Natural killer cell (primary cell): ENCODE measurements around the gene SLC5A3. TPM values are rescaled to one million over a fixed set of nuclear protein-coding genes. Genes with fewer than 3 reads are reported as not detected.
A peak's percentile ranks its signal among the peaks of the same experiment; 100 is the strongest.

Experiments
- ATAC-seq, 3 donors: fragments of 150-1000 bp in 2 of 3; fragments of 200-7000 bp in 1 of 3; cut with Tn5 transposase; 1 replicate in 1 of 3; 2 replicates in 2 of 3; pipeline ENCODE4 v1.10.0; 2021; ENCODE audit warnings: mild to moderate bottlenecking in 2 of 3, moderate library complexity in 2 of 3
- DNase-seq, 2 donors: peaks; one replicate each; pipeline versions ENCODE4 v3.0.0 to v3.0.0-alpha.2; 2013 to 2021; ENCODE audit warnings: mixed read lengths in 1 of 2
- H3K27ac ChIP-seq: one replicate; pipeline ENCODE4 v1.5.1; 2013; ENCODE audit warnings: mild to moderate bottlenecking, low read length
- H3K27me3 ChIP-seq: one replicate; pipeline ENCODE4 v1.6.1; 2013; ENCODE audit warnings: low read length; ENCODE audit not compliant: control insufficient read depth, insufficient read depth
- H3K36me3 ChIP-seq: one replicate; pipeline ENCODE4 v1.6.1; 2013; ENCODE audit warnings: low read length; ENCODE audit not compliant: control insufficient read depth, insufficient read depth
- H3K4me1 ChIP-seq: one replicate; pipeline ENCODE4 v1.6.1; 2013; ENCODE audit warnings: low read length; ENCODE audit not compliant: control insufficient read depth, insufficient read depth
- H3K4me3 ChIP-seq: one replicate; pipeline ENCODE4 v1.5.1; 2013; ENCODE audit warnings: low read length
- H3K9me3 ChIP-seq: one replicate; pipeline ENCODE4 v1.6.1; 2013; ENCODE audit warnings: low read length; ENCODE audit not compliant: control insufficient read depth, insufficient read depth
- H3K27ac Mint-ChIP-seq, 2 donors: one replicate each; pipeline ENCODE4 v1.8.0; 2022; ENCODE audit warnings: mild to moderate bottlenecking in 2 of 2, mixed read lengths in 2 of 2, moderate library complexity in 1 of 2
- H3K27me3 Mint-ChIP-seq, 2 donors: one replicate each; pipeline ENCODE4 v1.8.0; 2022; ENCODE audit warnings: low read depth in 2 of 2, mixed read lengths in 2 of 2
- H3K36me3 Mint-ChIP-seq: one replicate; pipeline ENCODE4 v1.8.0; 2022; ENCODE audit warnings: mixed read lengths
- H3K4me1 Mint-ChIP-seq, 2 donors: one replicate each; pipeline ENCODE4 v1.8.0; 2022; ENCODE audit warnings: mixed read lengths in 2 of 2
- H3K4me3 Mint-ChIP-seq: one replicate; pipeline ENCODE4 v1.8.0; 2022; ENCODE audit warnings: mild to moderate bottlenecking, moderate library complexity, mixed read lengths
- H3K9me3 Mint-ChIP-seq, 2 donors: one replicate each; pipeline ENCODE4 v1.8.0; 2022; ENCODE audit warnings: mixed read lengths in 2 of 2
- WGBS: methylation state at CpG from one replicate; pipeline ENCODE4 v1.1.7; 2013; ENCODE audit warnings: missing lambda C conversion rate; ENCODE audit not compliant: insufficient coverage; 5-methylcytosine and 5-hydroxymethylcytosine counted together
- intact Hi-C: fragments of 100-400 bp; cut with micrococcal nuclease; formaldehyde crosslinking; loops from one replicate; pipeline ENCODE4 v1.14.2; 2022
- total RNA-seq, 4 donors: library from RNA; stranded (reverse); fragments of 120-200 nt in 1 of 4; gene quantifications; one replicate each; pipeline versions ENCODE4 v1.2.3 to v1.2.4, GENCODE V29; 2013 to 2022
- TF ChIP-seq, protein P1 (sequence below): fragments of 200-600 bp; IDR thresholded peaks from one replicate; pipeline ENCODE4 v1.8.0; 2022; ENCODE audit warnings: antibody characterized with exemption

Gene SLC5A3
- total RNA-seq, 3 donors from 2014 or later (not counting 1 experiment from before 2014, with no cell fraction given): 14.5 to 25.1 (median 17.9) TPM

- Histone ChIP-seq H3K9me3 (no peaks in the 10 kb centered on the region), H3K36me3 (no peaks in the 10 kb centered on the region), H3K27ac (no peak overlapping the region), H3K27me3 (no peaks in the 10 kb centered on the region), H3K4me3 (no peak overlapping the region), H3K4me1 (peaks cover 4% of the 10 kb centered on the region)
- no peaks in the 10 kb centered on the region for H3K36me3 Mint-ChIP-seq
- DNase-seq (no peak), ATAC-seq (no peak)
- peak overlapping the region in 1 of 2 donors; percentile 86 for H3K27ac Mint-ChIP-seq
- TF ChIP-seq, protein P1, sequence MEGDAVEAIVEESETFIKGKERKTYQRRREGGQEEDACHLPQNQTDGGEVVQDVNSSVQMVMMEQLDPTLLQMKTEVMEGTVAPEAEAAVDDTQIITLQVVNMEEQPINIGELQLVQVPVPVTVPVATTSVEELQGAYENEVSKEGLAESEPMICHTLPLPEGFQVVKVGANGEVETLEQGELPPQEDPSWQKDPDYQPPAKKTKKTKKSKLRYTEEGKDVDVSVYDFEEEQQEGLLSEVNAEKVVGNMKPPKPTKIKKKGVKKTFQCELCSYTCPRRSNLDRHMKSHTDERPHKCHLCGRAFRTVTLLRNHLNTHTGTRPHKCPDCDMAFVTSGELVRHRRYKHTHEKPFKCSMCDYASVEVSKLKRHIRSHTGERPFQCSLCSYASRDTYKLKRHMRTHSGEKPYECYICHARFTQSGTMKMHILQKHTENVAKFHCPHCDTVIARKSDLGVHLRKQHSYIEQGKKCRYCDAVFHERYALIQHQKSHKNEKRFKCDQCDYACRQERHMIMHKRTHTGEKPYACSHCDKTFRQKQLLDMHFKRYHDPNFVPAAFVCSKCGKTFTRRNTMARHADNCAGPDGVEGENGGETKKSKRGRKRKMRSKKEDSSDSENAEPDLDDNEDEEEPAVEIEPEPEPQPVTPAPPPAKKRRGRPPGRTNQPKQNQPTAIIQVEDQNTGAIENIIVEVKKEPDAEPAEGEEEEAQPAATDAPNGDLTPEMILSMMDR: no peak
- peaks cover 6 to 8% of the 10 kb centered on the region in 2 donors for H3K4me1 Mint-ChIP-seq
- H3K27me3 Mint-ChIP-seq: no peaks in the 10 kb centered on the region
- H3K4me3 Mint-ChIP-seq: peak overlapping the region; percentile 81
- intact Hi-C loops: loop anchor here (2.0 kb wide), 1 partner anchor 25 kb away; no protein-coding TSS in a partner anchor
- H3K9me3 Mint-ChIP-seq: no peaks in the 10 kb centered on the region
Measured at GRCh38 chr21:34047835-34048234, 25.5 kb upstream of the SLC5A3 start.

DNA sequence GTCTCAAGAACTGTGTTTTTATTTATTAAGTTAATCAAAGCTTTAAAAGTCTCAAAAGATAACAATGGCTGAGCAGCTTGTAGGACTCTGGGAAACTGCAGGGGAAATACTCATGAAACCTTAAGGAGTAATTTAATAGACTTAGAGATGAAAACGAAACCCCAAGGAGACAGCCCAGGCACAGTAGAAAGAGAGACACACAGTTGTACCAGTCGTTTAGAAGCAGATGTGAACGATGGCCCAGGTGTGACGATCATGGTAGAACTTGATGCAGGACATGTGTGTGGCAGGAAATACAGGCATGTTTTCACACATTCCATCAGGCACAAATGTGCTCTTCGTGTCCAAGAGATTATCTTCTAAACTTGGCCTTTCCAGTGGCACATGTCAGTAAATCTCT lies 21.2 kb upstream of the SLC5A3 start:
- ATAC-seq (no peak), DNase-seq (no peak)
- no peaks in the 10 kb centered on the region for H3K36me3 ChIP-seq
- peaks cover 2% of the 10 kb centered on the region for H3K4me1 ChIP-seq
- no peak overlapping the region for H3K27ac ChIP-seq
- H3K27me3 ChIP-seq: no peaks in the 10 kb centered on the region
- Mint-ChIP-seq H3K4me3 (no peak overlapping the region), H3K9me3 (no peaks in the 10 kb centered on the region), H3K27me3 (no peaks in the 10 kb centered on the region), H3K27ac (no peak overlapping the region), H3K4me1 (peaks cover under 1 to 6% of the 10 kb centered on the region in 2 donors), H3K36me3 (no peaks in the 10 kb centered on the region)
- WGBS: 91% methylated on average over 5 of the region's 5 CpGs
- TF ChIP-seq, protein P1: no peak
- H3K4me3 ChIP-seq: no peak overlapping the region
- no peaks in the 10 kb centered on the region for H3K9me3 ChIP-seq
- intact Hi-C loops: no loop called here

DNA sequence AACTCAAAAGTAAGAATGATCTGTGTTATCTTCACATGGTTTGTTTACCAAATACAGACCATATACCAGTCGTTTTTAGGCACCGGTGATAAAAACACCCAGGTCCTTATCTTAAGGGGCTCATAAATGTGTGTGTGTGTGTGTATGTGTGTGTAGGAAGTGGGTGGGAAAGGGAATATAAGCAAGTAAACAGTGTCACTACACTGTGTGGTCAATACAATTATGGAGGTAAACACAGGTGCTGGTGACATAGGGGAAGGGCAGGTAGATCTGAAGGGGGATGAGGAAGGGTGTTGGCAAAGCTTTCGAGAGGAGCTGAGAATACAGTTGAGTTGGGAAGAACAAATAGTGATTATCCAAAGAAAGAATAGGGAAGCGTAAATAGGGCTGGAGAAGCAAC lies 19.1 kb upstream of the SLC5A3 start:
- no peak overlapping the region for H3K27ac Mint-ChIP-seq
- intact Hi-C loops: no loop called here
- TF ChIP-seq, protein P1: no peak

DNA sequence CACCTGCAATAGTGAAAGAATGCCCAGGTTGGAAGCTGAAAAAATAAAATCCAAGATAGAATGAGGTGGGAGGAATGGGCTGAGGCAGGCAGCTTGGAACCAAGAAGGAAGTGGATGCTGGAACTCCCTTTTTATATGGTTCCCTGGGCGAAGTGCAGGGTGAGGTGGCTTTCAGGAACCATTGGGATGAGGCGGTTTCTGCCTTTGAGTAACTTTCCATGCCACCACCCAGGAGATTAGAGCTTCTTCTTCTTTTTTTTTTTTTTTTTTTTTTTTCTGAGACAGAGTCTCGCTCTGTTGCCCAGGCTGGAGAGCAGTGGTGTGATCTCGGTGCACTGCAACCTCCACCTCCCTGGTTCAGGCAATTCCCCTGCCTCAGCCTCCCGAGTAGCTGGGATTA lies 17.8 kb upstream of the SLC5A3 start:
- Mint-ChIP-seq H3K27ac (peak overlapping the region in 1 of 2 donors; percentile 54), H3K4me1 (peaks cover 0 to 6% of the 10 kb centered on the region in 2 donors)
- WGBS: 80% methylated on average over 5 of the region's 5 CpGs

More for the DNA sequence above, 19.1 kb upstream of the SLC5A3 start:
- Histone ChIP-seq H3K9me3 (no peaks in the 10 kb centered on the region), H3K36me3 (no peaks in the 10 kb centered on the region), H3K27me3 (no peaks in the 10 kb centered on the region), H3K4me1 (no peaks in the 10 kb centered on the region), H3K4me3 (no peak overlapping the region), H3K27ac (no peak overlapping the region)
- Mint-ChIP-seq H3K9me3 (no peaks in the 10 kb centered on the region), H3K27me3 (no peaks in the 10 kb centered on the region), H3K4me3 (no peak overlapping the region), H3K4me1 (peaks cover 0 to 6% of the 10 kb centered on the region in 2 donors), H3K36me3 (no peaks in the 10 kb centered on the region)
- DNase-seq (no peak), ATAC-seq (no peak)
- 98% methylated on average over 3 of the region's 4 CpGs for WGBS

More for the DNA sequence above, 17.8 kb upstream of the SLC5A3 start:
- no peak overlapping the region for H3K4me3 Mint-ChIP-seq
- H3K27me3 ChIP-seq: no peaks in the 10 kb centered on the region
- no peak overlapping the region for H3K4me3 ChIP-seq
- H3K9me3 Mint-ChIP-seq: no peaks in the 10 kb centered on the region
- no peaks in the 10 kb centered on the region for H3K36me3 ChIP-seq
- intact Hi-C loops: no loop called here
- DNase-seq (no peak), ATAC-seq (no peak)
- TF ChIP-seq, protein P1: no peak
- H3K36me3 Mint-ChIP-seq: no peaks in the 10 kb centered on the region
- no peaks in the 10 kb centered on the region for H3K9me3 ChIP-seq
- no peaks in the 10 kb centered on the region for H3K27me3 Mint-ChIP-seq
- no peak overlapping the region for H3K27ac ChIP-seq
- no peaks in the 10 kb centered on the region for H3K4me1 ChIP-seq
